Tibial nerve (tissue), 3 donors: ENCODE measurements around the gene AK8.

Source experiments
- POLR2A ChIP-seq, 2 donors: fragments of 450-650 bp; IDR thresholded peaks; one replicate each; pipeline ENCODE4 v1.6.1; 2017; ENCODE audit warnings: antibody characterized with exemption in 2 of 2, mild to moderate bottlenecking in 2 of 2, moderate library complexity in 2 of 2
- TF ChIP-seq, protein P1 (sequence below), 5 experiments: fragments of 200-600 bp in 3 of 5; fragments of 450-650 bp in 2 of 5; sonication (generic) in 3 of 5; IDR thresholded peaks; one replicate each; pipeline ENCODE4 v1.5.1; 2016 to 2019; ENCODE audit warnings: antibody characterized with exemption in 5 of 5, mild to moderate bottlenecking in 3 of 5, moderate library complexity in 2 of 5

DNA sequence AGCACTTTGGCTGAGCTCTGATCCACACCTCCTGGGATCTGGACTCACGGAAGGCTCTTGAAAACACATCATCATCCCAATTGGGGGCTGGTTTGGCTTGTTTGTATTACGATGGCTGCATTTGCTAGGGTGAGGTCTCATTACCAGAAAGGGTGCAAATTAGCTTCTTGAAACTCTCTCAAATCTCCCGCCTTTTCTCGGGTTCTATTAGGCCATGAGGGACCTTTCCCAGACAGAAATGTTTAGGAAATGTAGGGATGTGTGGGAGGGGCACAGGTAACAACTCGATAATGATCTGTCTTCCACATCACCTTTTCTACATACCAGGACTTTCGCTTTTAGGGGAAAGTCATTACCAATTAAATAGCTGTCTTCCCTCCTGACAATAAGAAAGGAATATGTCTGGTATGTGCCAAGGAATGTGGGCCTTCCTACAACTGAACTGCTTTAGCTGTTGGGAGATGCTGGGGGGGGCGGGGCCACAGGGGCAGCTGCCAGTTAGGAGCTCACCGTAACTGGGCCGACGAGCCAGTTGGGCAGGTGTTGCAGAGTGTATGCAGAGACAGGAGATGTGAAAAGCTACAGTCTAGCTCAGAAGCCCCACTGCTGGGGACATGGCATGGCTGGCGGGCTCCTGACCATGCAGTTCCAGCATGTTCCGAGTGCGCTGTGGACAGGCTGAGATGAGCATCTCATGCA lies 71.2 kb downstream of the AK8 start:
- TF ChIP-seq, protein P1, sequence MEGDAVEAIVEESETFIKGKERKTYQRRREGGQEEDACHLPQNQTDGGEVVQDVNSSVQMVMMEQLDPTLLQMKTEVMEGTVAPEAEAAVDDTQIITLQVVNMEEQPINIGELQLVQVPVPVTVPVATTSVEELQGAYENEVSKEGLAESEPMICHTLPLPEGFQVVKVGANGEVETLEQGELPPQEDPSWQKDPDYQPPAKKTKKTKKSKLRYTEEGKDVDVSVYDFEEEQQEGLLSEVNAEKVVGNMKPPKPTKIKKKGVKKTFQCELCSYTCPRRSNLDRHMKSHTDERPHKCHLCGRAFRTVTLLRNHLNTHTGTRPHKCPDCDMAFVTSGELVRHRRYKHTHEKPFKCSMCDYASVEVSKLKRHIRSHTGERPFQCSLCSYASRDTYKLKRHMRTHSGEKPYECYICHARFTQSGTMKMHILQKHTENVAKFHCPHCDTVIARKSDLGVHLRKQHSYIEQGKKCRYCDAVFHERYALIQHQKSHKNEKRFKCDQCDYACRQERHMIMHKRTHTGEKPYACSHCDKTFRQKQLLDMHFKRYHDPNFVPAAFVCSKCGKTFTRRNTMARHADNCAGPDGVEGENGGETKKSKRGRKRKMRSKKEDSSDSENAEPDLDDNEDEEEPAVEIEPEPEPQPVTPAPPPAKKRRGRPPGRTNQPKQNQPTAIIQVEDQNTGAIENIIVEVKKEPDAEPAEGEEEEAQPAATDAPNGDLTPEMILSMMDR (IDR thresholded peaks at IDR 0.05), result no peak
- TF ChIP-seq POLR2A (IDR thresholded peaks at IDR 0.05), result no peak
